Omental fat pad (tissue), 4 donors: ENCODE data around the gene KLRC4. TPM values are rescaled to one million over a fixed set of nuclear protein-coding genes. Genes with fewer than 3 reads are reported as not detected.
"Not testable (repeated sequence)": the region's sequence is repeated elsewhere in the genome, so short reads cannot be mapped to it uniquely, and the experiment has no call there.

ENCODE experiments used
- ATAC-seq: fragments of 150-250 bp; one replicate; pipeline ENCODE4 v1.9.1; 2016; ENCODE audit warnings: mild to moderate bottlenecking, moderate library complexity; ENCODE audit not compliant: low FRiP score
- DNase-seq: peaks from one replicate; pipeline ENCODE4 v3.0.0-alpha.2; 2019; ENCODE audit warnings: low spot score
- total RNA-seq, 4 donors: library from RNA; depleted of rRNA; stranded (reverse); fragments of >200 nt; gene quantifications; one replicate each; pipeline ENCODE4 v1.1.0, GENCODE V29; 2016
- TF ChIP-seq, protein P1 (sequence below), 3 donors: fragments of 450-650 bp; IDR thresholded peaks; one replicate each; pipeline ENCODE4 v1.5.1; 2016 to 2017; ENCODE audit warnings: antibody characterized with exemption in 3 of 3, mild to moderate bottlenecking in 3 of 3, moderate library complexity in 2 of 3

KLRC4 gene
- total RNA-seq, 4 donors from 2014 or later, result 0.63 to 0.96 TPM; not detected in 2

DNA sequence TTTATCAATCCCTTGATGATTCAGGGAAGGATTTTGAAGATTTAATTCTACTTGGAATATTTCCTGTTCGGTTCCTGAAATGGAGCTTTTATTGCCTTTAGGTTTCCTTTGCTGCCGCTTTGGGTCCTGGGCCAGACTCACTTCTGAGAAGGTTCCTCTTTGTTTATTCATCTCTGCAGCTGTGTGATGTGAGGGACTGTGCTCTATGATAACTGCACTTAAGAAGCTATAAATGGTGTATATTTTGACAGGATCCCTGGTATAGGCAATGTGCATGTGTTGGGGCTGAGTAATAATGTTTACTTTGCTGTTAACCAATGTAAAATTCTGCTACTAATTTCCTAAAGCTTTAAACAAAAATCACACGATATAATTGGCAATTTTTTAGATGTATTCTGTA is 26.3 kb upstream of the KLRC4 start, which contains the start of gene KLRC2:
KLRC2 (minus strand) TSS at position 195 of the 400 bp plus-strand sequence; CDS start at position 171, 24 bp downstream.
- not testable (repeated sequence) for DNase-seq

DNA sequence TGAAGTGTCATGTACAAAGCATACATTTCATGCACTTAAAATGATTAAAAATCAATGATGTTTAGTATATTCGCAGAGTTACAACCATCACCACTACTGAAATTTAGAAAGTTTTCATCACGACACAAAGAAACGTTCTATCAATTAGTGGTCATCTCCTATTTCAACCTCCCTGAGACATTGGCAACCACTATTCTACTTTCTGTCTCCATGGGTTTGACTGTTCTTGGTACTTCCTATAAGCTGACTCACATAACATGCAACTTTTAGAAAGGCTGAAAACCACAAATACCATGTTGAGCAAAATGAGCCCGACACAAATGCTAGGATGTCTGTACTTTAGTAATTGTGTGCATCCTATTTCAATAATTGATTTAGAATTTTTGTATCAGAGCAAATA is 21.1 kb upstream of the KLRC4 start:
- DNase-seq, ATAC-seq: not testable (repeated sequence)

More for the DNA sequence above, 26.3 kb upstream of the KLRC4 start, which contains the start of gene KLRC2:
- ATAC-seq, result not testable (repeated sequence)

DNA sequence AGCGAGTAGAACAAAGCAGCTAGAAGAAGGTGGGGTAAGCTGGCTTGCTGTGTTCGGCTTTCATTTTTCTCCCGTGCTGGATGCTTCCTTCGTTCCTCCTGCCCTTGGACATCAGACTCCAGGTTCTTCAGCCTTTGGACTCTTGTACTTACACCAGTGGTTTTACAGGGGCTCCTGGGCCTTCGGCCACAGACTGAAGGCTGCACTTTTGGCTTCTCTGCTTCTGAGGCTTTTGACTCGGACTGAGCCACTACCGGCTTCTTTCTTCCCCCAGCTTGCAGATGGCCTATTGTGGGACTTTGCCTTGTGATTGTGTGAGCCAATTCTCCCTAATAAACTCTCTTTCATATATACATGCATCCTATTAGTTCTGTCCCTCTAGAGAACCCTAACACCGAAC is 16.4 kb upstream of the KLRC4 start:
- DNase-seq, ATAC-seq: not testable (repeated sequence)

DNA sequence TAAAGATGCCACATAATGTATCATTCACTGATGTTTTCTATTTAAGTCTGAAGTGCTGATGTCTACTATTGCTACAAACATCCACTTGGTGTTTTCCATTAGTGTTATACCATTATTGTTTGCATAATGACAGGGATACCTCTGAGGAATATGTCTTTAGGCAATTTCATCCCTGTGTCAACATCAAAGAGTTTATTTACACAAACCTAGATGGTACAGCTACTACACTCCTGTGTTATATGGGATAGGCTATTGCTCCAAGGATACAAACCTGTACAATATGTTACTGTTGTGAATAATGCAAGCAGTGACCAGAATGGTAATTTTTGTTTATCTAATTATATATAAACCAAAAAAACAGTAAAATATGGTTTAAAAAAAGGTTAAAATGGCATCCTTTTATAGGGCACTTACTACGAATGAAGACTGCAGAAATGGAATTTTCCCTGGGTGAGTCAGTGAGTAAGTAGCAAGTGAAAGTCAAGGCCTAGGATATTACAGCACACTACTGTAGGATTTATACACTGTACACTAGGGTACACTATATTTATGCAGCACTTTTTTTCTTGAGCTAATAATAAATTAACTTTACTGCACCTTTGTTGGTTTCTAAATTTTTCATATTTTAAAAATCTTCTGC is 14.8 kb upstream of the KLRC4 start:
- DNase-seq, result not testable (repeated sequence)

DNA sequence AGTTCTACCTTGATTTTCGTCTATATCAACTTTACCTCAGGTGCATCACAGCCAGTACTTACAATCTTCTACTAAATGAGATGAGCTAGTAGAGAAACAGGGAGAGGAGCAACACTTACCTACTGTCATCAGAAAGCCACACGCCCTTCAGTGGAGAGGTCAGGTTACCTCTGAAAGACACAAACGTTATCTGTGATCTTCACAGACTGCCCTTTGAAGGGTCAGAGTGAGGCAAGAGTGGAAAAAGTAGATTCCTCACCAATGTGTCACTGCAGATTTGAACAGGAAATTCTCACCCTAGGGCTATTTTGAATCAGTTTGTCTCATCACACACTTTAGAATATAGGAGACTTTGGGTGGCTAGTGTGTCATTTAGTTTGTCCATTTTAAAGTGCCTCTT is 12.6 kb upstream of the KLRC4 start:
- DNase-seq, result not testable (repeated sequence)

More for the DNA sequence above, 14.8 kb upstream of the KLRC4 start:
- ATAC-seq, result not testable (repeated sequence)

DNA sequence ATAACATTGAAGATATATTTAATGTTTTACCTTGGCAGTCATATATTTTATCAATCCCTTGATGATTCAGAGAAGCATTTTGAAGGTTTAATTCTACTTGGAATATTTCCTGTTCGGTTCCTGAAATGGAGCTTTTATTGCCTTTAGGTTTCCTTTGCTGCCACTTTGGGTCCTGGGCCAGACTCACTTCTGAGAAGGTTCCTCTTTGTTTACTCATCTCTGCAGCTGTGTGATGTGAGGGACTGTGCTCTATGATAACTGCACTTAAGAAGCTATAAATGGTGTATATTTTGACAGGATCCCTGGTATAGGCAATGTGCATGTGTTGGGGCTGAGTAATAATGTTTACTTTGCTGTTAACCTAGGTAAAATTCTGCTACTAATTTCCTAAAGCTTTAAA is 10.8 kb upstream of the KLRC4 start, which contains the start of gene KLRC3:
KLRC3 (minus strand) TSS at position 262 of the 400 bp plus-strand sequence; CDS start at position 217, 45 bp downstream.
- not testable (repeated sequence) for DNase-seq, ATAC-seq

More for the DNA sequence above, 12.6 kb upstream of the KLRC4 start:
- not testable (repeated sequence) for ATAC-seq

DNA sequence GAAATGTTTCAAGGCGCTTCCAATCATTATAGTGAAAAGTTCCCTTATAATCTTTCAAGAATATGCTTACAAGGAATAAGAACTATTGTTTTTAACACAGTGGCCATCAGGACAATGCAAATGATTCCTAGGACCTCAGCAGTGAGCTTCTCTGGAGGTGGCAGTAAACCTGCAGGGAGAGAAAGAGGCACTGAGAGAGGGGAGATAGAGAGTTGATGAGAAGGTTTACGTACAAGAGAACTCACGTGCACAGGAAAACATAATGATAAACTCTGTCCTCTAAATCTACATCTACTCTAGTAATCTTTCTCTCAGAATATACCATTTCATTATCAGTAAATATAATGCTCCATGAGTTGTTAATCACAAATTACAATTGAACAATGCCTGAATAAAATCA is 715 bp downstream of the KLRC4 start:
- DNase-seq (no peak), ATAC-seq (no peak)
- TF ChIP-seq, protein P1, sequence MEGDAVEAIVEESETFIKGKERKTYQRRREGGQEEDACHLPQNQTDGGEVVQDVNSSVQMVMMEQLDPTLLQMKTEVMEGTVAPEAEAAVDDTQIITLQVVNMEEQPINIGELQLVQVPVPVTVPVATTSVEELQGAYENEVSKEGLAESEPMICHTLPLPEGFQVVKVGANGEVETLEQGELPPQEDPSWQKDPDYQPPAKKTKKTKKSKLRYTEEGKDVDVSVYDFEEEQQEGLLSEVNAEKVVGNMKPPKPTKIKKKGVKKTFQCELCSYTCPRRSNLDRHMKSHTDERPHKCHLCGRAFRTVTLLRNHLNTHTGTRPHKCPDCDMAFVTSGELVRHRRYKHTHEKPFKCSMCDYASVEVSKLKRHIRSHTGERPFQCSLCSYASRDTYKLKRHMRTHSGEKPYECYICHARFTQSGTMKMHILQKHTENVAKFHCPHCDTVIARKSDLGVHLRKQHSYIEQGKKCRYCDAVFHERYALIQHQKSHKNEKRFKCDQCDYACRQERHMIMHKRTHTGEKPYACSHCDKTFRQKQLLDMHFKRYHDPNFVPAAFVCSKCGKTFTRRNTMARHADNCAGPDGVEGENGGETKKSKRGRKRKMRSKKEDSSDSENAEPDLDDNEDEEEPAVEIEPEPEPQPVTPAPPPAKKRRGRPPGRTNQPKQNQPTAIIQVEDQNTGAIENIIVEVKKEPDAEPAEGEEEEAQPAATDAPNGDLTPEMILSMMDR (IDR thresholded peaks at IDR 0.05), result no peak

DNA sequence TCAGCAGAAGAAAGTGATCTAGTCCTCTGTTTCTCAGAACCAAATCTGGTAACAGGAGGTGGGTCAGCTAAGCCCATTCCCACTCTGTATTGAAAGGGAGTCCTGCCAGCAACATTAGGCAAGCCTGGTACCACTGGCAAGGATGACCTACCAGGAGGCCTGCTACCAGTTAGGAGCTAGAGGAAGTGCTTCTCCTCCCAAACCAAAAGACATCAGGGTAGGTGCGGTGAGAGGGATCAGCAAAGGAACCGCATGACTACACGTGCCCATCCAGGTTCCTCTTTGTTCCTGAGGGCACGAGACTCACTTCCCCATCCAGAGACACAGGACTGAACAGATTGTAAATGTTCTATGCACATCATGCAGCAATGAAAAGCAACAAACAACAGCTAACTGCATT is 2.8 kb downstream of the KLRC4 start:
- no peak for DNase-seq
- TF ChIP-seq, protein P1 (IDR thresholded peaks at IDR 0.05), result no peak
- no peak for ATAC-seq

DNA sequence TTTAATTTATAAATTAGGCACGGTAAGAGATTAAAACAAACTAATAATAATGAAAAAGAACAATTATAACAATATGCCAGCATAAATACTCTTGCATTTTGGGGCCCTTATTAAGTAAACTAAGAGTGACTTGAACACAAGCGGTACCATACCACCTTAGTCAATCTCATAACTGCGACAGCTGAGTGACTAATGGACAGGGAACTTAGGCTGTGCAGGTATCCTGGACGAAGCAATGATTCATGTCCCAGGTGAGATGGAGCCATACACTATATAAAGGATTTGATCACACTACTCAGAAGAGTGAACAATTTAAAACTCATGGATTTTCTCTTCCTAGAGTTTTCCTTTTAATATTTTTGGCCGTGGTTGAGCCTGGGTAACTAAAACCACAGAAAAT is 4.3 kb downstream of the KLRC4 start:
- no peak for DNase-seq
- TF ChIP-seq, protein P1 (IDR thresholded peaks at IDR 0.05), result no peak
- no peak for ATAC-seq

DNA sequence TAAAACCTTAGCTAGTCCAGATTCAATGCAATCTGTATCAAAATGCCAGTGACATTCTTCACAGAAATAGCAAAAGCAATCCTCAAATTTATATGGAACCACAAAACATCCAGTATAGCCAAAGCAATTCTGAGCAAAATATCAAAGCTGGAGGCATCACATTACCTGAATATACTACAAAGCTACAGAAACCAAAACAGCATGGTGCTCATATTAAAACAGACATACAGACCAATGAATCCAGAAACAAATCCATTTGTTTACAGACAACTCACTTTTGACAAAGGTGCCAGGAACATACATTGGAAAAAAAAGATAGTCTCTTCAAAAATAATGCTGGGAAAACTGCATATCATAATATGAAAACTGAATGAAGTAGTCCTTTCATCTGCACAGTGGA is 4.8 kb downstream of the KLRC4 start:
- no peak for ATAC-seq
- DNase-seq, result no peak
- TF ChIP-seq, protein P1 (IDR thresholded peaks at IDR 0.05), result no peak
